Fibroblast of skin of right biceps (primary cell): ENCODE results near the gene ARMC2.
A peak's percentile ranks its signal among the peaks of the same experiment; 100 is the strongest.
"Not testable (repeated sequence)": the region's sequence is repeated elsewhere in the genome, so short reads cannot be mapped to it uniquely, and the experiment has no call there.

ENCODE experiments used
- DNase-seq: peaks from one replicate; pipeline ENCODE4 v3.0.0-alpha.2; 2013

ARMC2 gene

GRCh38 chr6:108957221-108957620 lies 109.0 kb downstream of the ARMC2 start:
- DNase-seq = no peak

GRCh38 chr6:108958900-108959770 lies 110.9 kb downstream of the ARMC2 start:
- DNase-seq = no peak

GRCh38 chr6:108959972-108960582 lies 111.9 kb downstream of the ARMC2 start:
- no peak for DNase-seq

- no peak for DNase-seq
Measured at GRCh38 chr6:108960601-108961000, 112.4 kb downstream of the ARMC2 start.

GRCh38 chr6:108961077-108961476 lies 112.9 kb downstream of the ARMC2 start:
- no peak for DNase-seq

GRCh38 chr6:108961985-108962384 lies 113.8 kb downstream of the ARMC2 start:
- peak; percentile 53 for DNase-seq

GRCh38 chr6:108966251-108966650 lies 118.0 kb downstream of the ARMC2 start:
- no peak for DNase-seq

- DNase-seq = peak; percentile 21
Measured at GRCh38 chr6:108966855-108967755, 118.9 kb downstream of the ARMC2 start.

- DNase-seq = no peak
Measured at GRCh38 chr6:108968325-108969316, 120.4 kb downstream of the ARMC2 start.

- peak; percentile 4 for DNase-seq
Measured at GRCh38 chr6:108969776-108970175, 121.6 kb downstream of the ARMC2 start.

- no peak for DNase-seq
Measured at GRCh38 chr6:108974201-108974600, 126.0 kb downstream of the ARMC2 start.

GRCh38 chr6:108978638-108979037 lies 130.4 kb downstream of the ARMC2 start:
- not testable (repeated sequence) for DNase-seq

- no peak for DNase-seq
Measured at GRCh38 chr6:108982154-108983113, 134.2 kb downstream of the ARMC2 start.

GRCh38 chr6:108983151-108983550 lies 134.9 kb downstream of the ARMC2 start:
- DNase-seq = no peak

- DNase-seq = no peak
Measured at GRCh38 chr6:108985301-108985700, 137.1 kb downstream of the ARMC2 start.

GRCh38 chr6:108987156-108987555 lies 138.9 kb downstream of the ARMC2 start:
- no peak for DNase-seq

GRCh38 chr6:108988296-108988695 lies 140.1 kb downstream of the ARMC2 start:
- no peak for DNase-seq

- no peak for DNase-seq
Measured at GRCh38 chr6:108988765-108989164, 140.5 kb downstream of the ARMC2 start.

- DNase-seq = no peak
Measured at GRCh38 chr6:108989700-108990099, 141.5 kb downstream of the ARMC2 start.

- DNase-seq = no peak
Measured at GRCh38 chr6:108993876-108994275, 145.7 kb downstream of the ARMC2 start.

- no peak for DNase-seq
Measured at GRCh38 chr6:108995296-108995695, 147.1 kb downstream of the ARMC2 start.
